Adrenal gland (tissue), 5 donors: ENCODE data around the gene GTF3A.

Source experiments
- CTCF ChIP-seq, 6 experiments: fragments of 450-650 bp in 4 of 6; fragments of 200-600 bp in 2 of 6; sonication (generic) in 1 of 6; IDR thresholded peaks; 1 replicate in 5 of 6; 2 replicates in 1 of 6; pipeline versions ENCODE4 v1.5.1 to v1.8.0; 2016 to 2021; ENCODE audit warnings: antibody characterized with exemption in 6 of 6, mild to moderate bottlenecking in 2 of 6, moderate library complexity in 1 of 6
- POLR2A ChIP-seq, 2 donors: fragments of 450-650 bp; IDR thresholded peaks; one replicate each; pipeline ENCODE4 v1.6.1; 2017; ENCODE audit warnings: antibody characterized with exemption in 2 of 2, mild to moderate bottlenecking in 2 of 2, moderate library complexity in 1 of 2
- donor health status: DM: no; HTN: no; CAD: no.

DNA sequence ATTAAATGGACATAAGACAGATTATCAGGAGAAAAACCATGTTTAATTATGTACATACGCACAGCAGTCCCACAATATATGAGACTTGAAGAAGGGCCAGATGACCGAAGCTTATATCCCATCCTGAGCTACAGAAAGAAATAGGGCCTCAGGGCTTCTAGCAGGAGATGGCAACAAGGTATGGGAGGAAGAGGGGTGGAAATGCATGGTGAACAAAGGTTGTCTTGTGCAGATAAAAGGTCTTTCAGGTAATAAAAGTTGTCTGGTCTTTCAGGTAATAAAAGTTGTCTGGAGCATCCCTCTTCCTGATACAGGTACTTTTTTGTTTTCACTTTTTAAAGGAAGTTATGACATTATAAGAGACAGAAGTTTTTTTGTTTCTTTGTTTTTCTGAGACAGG, 15.4 kb upstream of the GTF3A start:
- TF ChIP-seq POLR2A (IDR thresholded peaks at IDR 0.05) (no peak), CTCF (IDR thresholded peaks at IDR 0.05) (no peak)
